OCI-LY7 (cell line): ENCODE data around the gene SLC6A12. TPM values are rescaled to one million over a fixed set of nuclear protein-coding genes. Genes with fewer than 3 reads are reported as not detected.

ENCODE experiments used
- BruUV-seq: library from RNA; stranded (reverse); fragments of 400-500 nt; replicated peaks from 2 replicates; lab custom pipeline; 2021; lab: Mats Ljungman, UMichigan
- CTCF ChIA-PET: fragments of 300-600 bp; sonication (Branson Sonifier 250); formaldehyde crosslinking; loops from one replicate; lab custom pipeline; 2022; ENCODE audit warnings: antibody characterized with exemption; ENCODE audit not compliant: unreplicated experiment; lab: Charles Lee
- POLR2A ChIA-PET: fragments of 300-600 bp; sonication (Branson Sonifier 250); formaldehyde crosslinking; loops from one replicate; lab custom pipeline; 2022; ENCODE audit warnings: antibody characterized with exemption; lab: Charles Lee
- DNase-seq: peaks from one replicate; pipeline ENCODE4 v3.0.0-alpha.2; 2015; ENCODE audit warnings: low spot score
- H2AFZ ChIP-seq: fragments of 200-600 bp; sonication (generic), shearing (Covaris generic); 2 replicates; pipeline ENCODE4 v1.6.1; 2014; ENCODE audit warnings: mild to moderate bottlenecking, antibody characterized with exemption, low read length, moderate library complexity
- H3K27ac ChIP-seq: fragments of 200-600 bp; sonication (generic); 2 replicates; pipeline ENCODE4 v1.5.1; 2014; ENCODE audit warnings: mixed run types, low read depth, mild to moderate bottlenecking, moderate library complexity, low read length, inconsistent platforms; ENCODE audit not compliant: poor library complexity, severe bottlenecking
- H3K36me3 ChIP-seq: fragments of 200-600 bp; sonication (generic); 2 replicates; pipeline ENCODE4 v1.6.1; 2014; ENCODE audit warnings: mild to moderate bottlenecking, antibody characterized with exemption, low read length, moderate library complexity, mixed read lengths; ENCODE audit not compliant: insufficient read depth
- H3K4me1 ChIP-seq: fragments of 200-600 bp; sonication (generic); 2 replicates; pipeline ENCODE4 v1.5.1; 2014; ENCODE audit warnings: mild to moderate bottlenecking, low read length; ENCODE audit not compliant: insufficient read depth, poor library complexity, severe bottlenecking
- H3K4me2 ChIP-seq: fragments of 200-600 bp; sonication (generic); 2 replicates; pipeline ENCODE4 v1.6.1; 2014; ENCODE audit warnings: mild to moderate bottlenecking, low read length
- H3K4me3 ChIP-seq: fragments of 200-600 bp; sonication (generic); 2 replicates; pipeline ENCODE4 v1.5.1; 2014; ENCODE audit warnings: mild to moderate bottlenecking, low read depth, low read length; ENCODE audit not compliant: poor library complexity, severe bottlenecking
- H3K79me2 ChIP-seq: fragments of 200-600 bp; sonication (generic); 2 replicates; pipeline ENCODE4 v1.6.1; 2016; ENCODE audit warnings: low read depth, mild to moderate bottlenecking, low read length, moderate library complexity, mixed read lengths; ENCODE audit not compliant: insufficient read depth
- H3K9me2 ChIP-seq: fragments of 200-600 bp; sonication (generic); 2 replicates; pipeline ENCODE4 v1.6.1; 2016; ENCODE audit warnings: mild to moderate bottlenecking, low read length, mixed read lengths; ENCODE audit not compliant: insufficient read depth
- H3K9me3 ChIP-seq: fragments of 200-600 bp; sonication (generic); 2 replicates; pipeline ENCODE4 v1.6.1; 2014; ENCODE audit warnings: mild to moderate bottlenecking, mixed run types, low read length, mixed read lengths
- H4K20me1 ChIP-seq: fragments of 200-600 bp; sonication (generic); 2 replicates; pipeline ENCODE4 v1.6.1; 2014; ENCODE audit warnings: mild to moderate bottlenecking, antibody characterized with exemption, low read length, moderate library complexity, mixed read lengths; ENCODE audit not compliant: insufficient read depth
- CTCF ChIP-seq: fragments of 200-600 bp; sonication (generic); conservative IDR thresholded peaks from 2 replicates; pipeline ENCODE4 v1.5.1; 2014; ENCODE audit warnings: mild to moderate bottlenecking, antibody characterized with exemption, low read length, moderate library complexity, mixed read lengths
- EZH2phosphoT487 ChIP-seq: fragments of 200-600 bp; sonication (generic); IDR thresholded peaks from 2 replicates; pipeline ENCODE4 v1.6.1; 2018; ENCODE audit warnings: low read depth, borderline replicate concordance, mild to moderate bottlenecking, mixed run types, antibody characterized with exemption, low read length, moderate library complexity, mixed read lengths
- intact Hi-C: fragments of 100-400 bp; cut with micrococcal nuclease; formaldehyde crosslinking; loops from one replicate; pipeline ENCODE4 v1.10.0; 2022; ENCODE audit not compliant: unreplicated experiment
- total RNA-seq, 2 experiments: library from RNA; depleted of rRNA in 1 of 2; stranded (reverse); fragments of >200 nt in 1 of 2; shearing (Covaris generic) in 1 of 2; gene quantifications; 2 replicates each; pipeline ENCODE4 v1.2.3, GENCODE V29; 2014 to 2022

SLC6A12 gene
- total RNA-seq, 2 experiments from 2014 or later, result not detected

DNA sequence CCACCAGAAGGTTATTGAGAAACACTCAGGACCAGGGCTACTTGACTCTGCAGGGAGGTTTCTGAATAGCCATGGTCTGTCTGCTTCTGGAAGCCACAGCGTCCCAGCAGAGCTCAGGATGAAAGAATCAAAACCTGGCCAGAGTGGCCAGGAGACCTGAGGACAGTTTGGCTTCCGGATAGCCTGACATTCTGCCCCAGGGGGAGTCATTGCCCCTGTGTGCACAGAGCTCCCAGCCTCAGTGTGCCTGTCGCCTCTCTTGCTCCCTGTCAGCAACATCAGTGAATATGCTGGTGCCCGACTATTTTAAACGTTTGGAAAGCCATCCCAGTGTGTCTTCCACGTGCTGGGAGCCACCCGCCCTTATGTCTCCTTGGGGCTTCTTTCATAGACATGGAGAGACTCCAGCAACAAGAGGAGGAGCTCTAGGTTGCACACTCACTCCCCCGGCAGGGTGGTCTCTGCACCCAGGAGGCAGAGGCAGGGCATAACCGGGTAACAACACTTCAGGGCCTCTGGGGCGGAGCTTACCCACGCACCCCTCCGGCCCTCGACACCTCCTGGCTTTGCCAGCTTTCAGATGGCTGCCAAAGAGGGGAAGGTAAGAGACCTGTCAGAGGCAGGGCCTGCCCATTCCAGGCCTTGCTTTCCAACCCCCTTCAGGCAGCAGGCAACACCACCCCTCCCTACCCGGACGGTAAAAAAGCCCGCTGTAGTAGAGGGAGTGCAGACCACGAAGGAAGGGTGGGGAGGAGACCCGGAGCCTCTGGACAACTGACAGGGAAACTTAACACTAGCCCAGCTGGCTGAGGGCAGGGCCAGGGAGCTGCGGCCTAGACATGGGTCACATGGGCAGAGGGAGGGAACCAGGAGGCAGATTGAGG, 19.0 kb upstream of the SLC6A12 start:
- H3K27ac ChIP-seq, result no peak overlapping the region
- no TSS peak for BruUV-seq
- intact Hi-C loops, result no loop called here
- H4K20me1 ChIP-seq, result no peaks in the 10 kb centered on the region
- no peaks in the 10 kb centered on the region for H3K79me2 ChIP-seq
- ChIA-PET CTCF (no interaction called here), POLR2A (no interaction called here)
- H3K36me3 ChIP-seq, result no peaks in the 10 kb centered on the region
- H3K9me2 ChIP-seq, result no peaks in the 10 kb centered on the region
- 0 out of 2 replicates have a peak, but pooled peaks cover 5% of the 10 kb centered on the region for H3K9me3 ChIP-seq
- no peaks in the 10 kb centered on the region for H3K4me1 ChIP-seq
- no peak overlapping the region for H3K4me3 ChIP-seq
- no peak overlapping the region for H2AFZ ChIP-seq
- H3K4me2 ChIP-seq, result no peak overlapping the region
- DNase-seq, result no peak
- TF ChIP-seq EZH2phosphoT487, result no peak
- no peak for TF ChIP-seq CTCF

DNA sequence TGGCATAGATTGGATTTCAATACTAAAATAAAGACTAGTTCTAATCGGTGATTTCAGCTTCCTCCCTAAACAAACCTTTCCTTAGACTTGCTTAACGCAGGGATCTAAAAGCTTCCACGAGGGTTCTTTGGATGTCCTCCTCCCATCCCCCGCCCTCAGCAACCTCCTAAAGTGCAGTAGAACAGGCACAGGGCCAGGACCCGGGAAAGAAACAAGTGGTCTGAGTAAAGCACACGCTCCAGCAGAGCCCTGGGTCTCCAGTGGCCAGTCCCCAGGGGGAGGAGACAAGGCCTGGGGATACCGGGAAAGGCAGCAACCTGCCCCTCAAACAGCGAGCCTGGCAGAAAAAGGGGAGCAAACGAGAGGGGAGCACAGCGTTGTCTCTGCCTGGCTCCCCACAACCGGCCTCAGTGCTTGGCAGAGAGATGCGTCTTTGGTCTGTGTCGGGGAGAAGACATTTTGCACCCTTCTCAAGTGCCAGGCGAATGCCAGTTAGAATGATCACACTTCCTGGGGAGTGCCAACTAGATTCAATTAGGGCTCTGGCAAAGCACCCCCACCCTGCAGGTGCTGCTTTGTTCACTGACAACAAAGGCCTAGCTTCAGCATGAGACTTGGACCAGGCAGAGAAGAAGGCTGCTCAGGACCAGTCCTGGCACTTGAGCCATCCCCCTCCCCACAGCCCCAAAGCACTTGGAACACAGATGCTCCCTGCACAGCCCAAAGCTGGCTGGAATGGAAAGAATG, 17.1 kb upstream of the SLC6A12 start:
- H3K4me3 ChIP-seq, result no peak overlapping the region

More for the DNA sequence above, 17.1 kb upstream of the SLC6A12 start:
- ChIA-PET CTCF (no interaction called here), POLR2A (interaction anchor here (0.7 kb wide), 1 partner anchor 97 kb away, joined by 3 read pairs; no protein-coding TSS in a partner anchor)
- intact Hi-C loops, result no loop called here
- no TSS peak for BruUV-seq
- no peak for TF ChIP-seq CTCF
- no peak for TF ChIP-seq EZH2phosphoT487
- Histone ChIP-seq H3K4me2 (no peak overlapping the region), H3K4me1 (no peaks in the 10 kb centered on the region), H2AFZ (no peak overlapping the region), H3K79me2 (no peaks in the 10 kb centered on the region), H3K9me2 (no peaks in the 10 kb centered on the region), H3K27ac (no peak overlapping the region), H3K36me3 (no peaks in the 10 kb centered on the region), H4K20me1 (no peaks in the 10 kb centered on the region), H3K9me3 (no peaks in the 10 kb centered on the region)
- DNase-seq, result no peak
